Measurements from ENCODE around the gene ASIC2. TPM values are rescaled to one million over a fixed set of nuclear protein-coding genes. Genes with fewer than 3 reads are reported as not detected.

The ASIC2 gene
- total and polyA plus RNA-seq, 2 donors (not counting 3 experiments of a cell fraction or from before 2014, with no cell fraction given) = not detected

GRCh38 chr17:33196883-33197282 lies 96.2 kb downstream of the ASIC2 start:
- no peaks in the 10 kb centered on the region for H3K79me2 ChIP-seq (ENCODE audit: control insufficient read depth, insufficient read depth, low read length)
- H3K4me2 ChIP-seq (ENCODE audit: insufficient read depth, low read length) = no peak overlapping the region
- no peak overlapping the region for H3K27ac ChIP-seq (ENCODE audit: insufficient read depth, low read depth, low read length)
- no TSS peak for BruUV-seq (replicated peaks)
- intact Hi-C loops (cut with micrococcal nuclease) (no loop called here), dilution Hi-C loops (cut with MboI; ENCODE audit: extremely low pct_ligation_motif_present, low sequenced_read_pairs) (no loop called here)
- no peaks in the 10 kb centered on the region for H3K9me1 ChIP-seq (replicated peaks; ENCODE audit: control insufficient read depth, extremely low read depth, insufficient read depth, low read length)
- no peak overlapping the region for H3K4me3 ChIP-seq (replicated peaks in 1 of 3; ENCODE audit: insufficient read depth in 1 of 3, low read depth in 1 of 3, low read length in 3 of 3)
- H3K4me1 ChIP-seq (ENCODE audit: control insufficient read depth, extremely low read depth, insufficient read depth, low read length) = no peaks in the 10 kb centered on the region
- no peaks in the 10 kb centered on the region for H4K20me1 ChIP-seq (replicated peaks; ENCODE audit: control insufficient read depth, extremely low read depth, insufficient read depth, low read length)
- no peaks in the 10 kb centered on the region for H3K36me3 ChIP-seq (ENCODE audit: control insufficient read depth in 2 of 2, extremely low read depth in 1 of 2, insufficient read depth in 2 of 2, low read length in 2 of 2)
- no peak for FAIRE-seq
- no peak overlapping the region for H2AFZ ChIP-seq (ENCODE audit: low read depth, low read length)
- no peak for DNase-seq (ENCODE audit: low read depth, low spot score)
- H3K9me3 ChIP-seq (replicated peaks; ENCODE audit: control insufficient read depth, insufficient read depth, low read length) = no peaks in the 10 kb centered on the region
- ChIA-PET CTCF (no interaction called here), POLR2A (no interaction called here)
- TF ChIP-seq CTCF (IDR thresholded peaks at IDR 0.05; ENCODE audit: extremely low read depth in 1 of 2, insufficient read depth in 1 of 2, low read depth in 1 of 2, low read length in 2 of 2) = no peak
- TF ChIP-seq GATA2 (IDR thresholded peaks at IDR 0.05; ENCODE audit: insufficient read depth, insufficient read length, low read depth, low read length) = no peak
- TF ChIP-seq POLR2A (IDR thresholded peaks at IDR 0.05; ENCODE audit: low read depth, low read length) = no peak
- TF ChIP-seq MYC (IDR thresholded peaks at IDR 0.05; ENCODE audit: low read depth, low read length) = no peak
- no peak for TF ChIP-seq POLR2AphosphoS5 (IDR thresholded peaks at IDR 0.05; ENCODE audit: insufficient read depth, low read depth, low read length)
- TF ChIP-seq MAX (IDR thresholded peaks at IDR 0.05; ENCODE audit: insufficient read depth, insufficient read length) = no peak
- TF ChIP-seq FOS (IDR thresholded peaks at IDR 0.05; ENCODE audit: borderline replicate concordance, insufficient read depth, low read length) = no peak
- no peak for TF ChIP-seq EZH2 (IDR thresholded peaks at IDR 0.05; ENCODE audit: borderline replicate concordance, low read depth, low read length, severe bottlenecking)
- TF ChIP-seq JUN (IDR thresholded peaks at IDR 0.05; ENCODE audit: borderline replicate concordance, insufficient read depth, insufficient read length, low read depth) = no peak
- no peak overlapping the region for H3K9ac ChIP-seq (replicated peaks; ENCODE audit: extremely low read depth, insufficient read depth, low read length)
- H3K27me3 ChIP-seq (ENCODE audit: control insufficient read depth in 2 of 2, insufficient read depth in 2 of 2, low read length in 2 of 2) = no peaks in the 10 kb centered on the region

All from endothelial cell of umbilical vein (primary cell).